Measurements from ENCODE around the gene RNU4-1. TPM values are rescaled to one million over a fixed set of nuclear protein-coding genes. Genes with fewer than 3 reads are reported as not detected.

RNU4-1 gene
- total RNA-seq, 1 donor from 2014 or later, result 5,722 TPM

- Mint-ChIP-seq H3K4me1 (ENCODE audit: low read depth, unreplicated experiment) (peaks cover 17% of the 10 kb centered on the region), H3K27ac (ENCODE audit: unreplicated experiment) (no peak within 1 kb of the TSS), H3K36me3 (ENCODE audit: unreplicated experiment) (no peaks in the 10 kb centered on the region), H3K9me3 (ENCODE audit: unreplicated experiment) (peaks cover 4% of the 10 kb centered on the region), H3K27me3 (ENCODE audit: unreplicated experiment) (peaks cover 10% of the 10 kb centered on the region), H3K4me3 (ENCODE audit: unreplicated experiment) (peak within 1 kb of the TSS; percentile 94)
- DNase-seq, result peak; percentile 90
- peak; percentile 75 for TF ChIP-seq CTCF (IDR thresholded peaks at IDR 0.05; ENCODE audit: partially characterized antibody, unreplicated experiment)
Measured at GRCh38 chr12:120265473-120266179, 27.4 kb downstream of the RNU4-1 start, which contains the start of gene PXN. TSS of gene PXN (minus strand) at chr12:120265730. CDS start at chr12:120265629, 101 bp downstream.

GRCh38 chr12:120264904-120265472 lies 28.0 kb downstream of the RNU4-1 start:
- peaks cover 14% of the 10 kb centered on the region for H3K27me3 Mint-ChIP-seq (ENCODE audit: unreplicated experiment)
- H3K4me1 Mint-ChIP-seq (ENCODE audit: low read depth, unreplicated experiment), result peaks cover 17% of the 10 kb centered on the region
- TF ChIP-seq CTCF (IDR thresholded peaks at IDR 0.05; ENCODE audit: partially characterized antibody, unreplicated experiment), result no peak
- no peak for DNase-seq
- H3K4me3 Mint-ChIP-seq (ENCODE audit: unreplicated experiment), result peak overlapping the region; percentile 94
- no peaks in the 10 kb centered on the region for H3K36me3 Mint-ChIP-seq (ENCODE audit: unreplicated experiment)
- no peak overlapping the region for H3K27ac Mint-ChIP-seq (ENCODE audit: unreplicated experiment)
- peaks cover 4% of the 10 kb centered on the region for H3K9me3 Mint-ChIP-seq (ENCODE audit: unreplicated experiment)

- peak overlapping the region; percentile 94 for H3K4me3 Mint-ChIP-seq (ENCODE audit: unreplicated experiment)
- H3K27ac Mint-ChIP-seq (ENCODE audit: unreplicated experiment), result no peak overlapping the region
- no peak for TF ChIP-seq CTCF (IDR thresholded peaks at IDR 0.05; ENCODE audit: partially characterized antibody, unreplicated experiment)
- no peak for DNase-seq
- no peaks in the 10 kb centered on the region for H3K36me3 Mint-ChIP-seq (ENCODE audit: unreplicated experiment)
- peaks cover 5% of the 10 kb centered on the region for H3K9me3 Mint-ChIP-seq (ENCODE audit: unreplicated experiment)
- H3K27me3 Mint-ChIP-seq (ENCODE audit: unreplicated experiment), result peaks cover 14% of the 10 kb centered on the region
- peaks cover 17% of the 10 kb centered on the region for H3K4me1 Mint-ChIP-seq (ENCODE audit: low read depth, unreplicated experiment)
Measured at GRCh38 chr12:120264086-120264903, 28.7 kb downstream of the RNU4-1 start.

GRCh38 chr12:120263748-120264085 lies 29.3 kb downstream of the RNU4-1 start:
- H3K4me1 Mint-ChIP-seq (ENCODE audit: low read depth, unreplicated experiment), result peaks cover 17% of the 10 kb centered on the region
- H3K27ac Mint-ChIP-seq (ENCODE audit: unreplicated experiment), result no peak overlapping the region
- DNase-seq, result no peak
- H3K4me3 Mint-ChIP-seq (ENCODE audit: unreplicated experiment), result peak overlapping the region; percentile 94
- H3K9me3 Mint-ChIP-seq (ENCODE audit: unreplicated experiment), result peaks cover 6% of the 10 kb centered on the region
- H3K27me3 Mint-ChIP-seq (ENCODE audit: unreplicated experiment), result peaks cover 14% of the 10 kb centered on the region
- no peak for TF ChIP-seq CTCF (IDR thresholded peaks at IDR 0.05; ENCODE audit: partially characterized antibody, unreplicated experiment)
- no peaks in the 10 kb centered on the region for H3K36me3 Mint-ChIP-seq (ENCODE audit: unreplicated experiment)
